ENCODE measurements around the gene RASA2. TPM values are rescaled to one million over a fixed set of nuclear protein-coding genes. Genes with fewer than 3 reads are reported as not detected.

The RASA2 gene
- polyA plus RNA-seq, 1 donor (not counting 4 experiments of a cell fraction or from before 2014, with no cell fraction given): 10.3 TPM

GRCh38 chr3:141499284-141499683, 12.5 kb downstream of the RASA2 start:
- no peaks in the 10 kb centered on the region for H4K20me1 ChIP-seq (ENCODE audit: control insufficient read depth, extremely low read depth, insufficient read depth, low read length)
- H3K27ac ChIP-seq (ENCODE audit: control insufficient read depth, insufficient read depth, low read length): peak overlapping the region; percentile 39
- no peaks in the 10 kb centered on the region for H3K27me3 ChIP-seq (ENCODE audit: control insufficient read depth, extremely low read depth, insufficient read depth, low read length)
- H3K4me1 ChIP-seq (ENCODE audit: control insufficient read depth, extremely low read depth, insufficient read depth, low read length): no peaks in the 10 kb centered on the region
- H3K79me2 ChIP-seq (ENCODE audit: control insufficient read depth, insufficient read depth, low read length): peaks cover 84% of the 10 kb centered on the region
- peak overlapping the region; percentile 58 for H3K4me2 ChIP-seq (ENCODE audit: control insufficient read depth, extremely low read depth, insufficient read depth, low read depth, low read length)
- no peaks in the 10 kb centered on the region for H3K36me3 ChIP-seq (ENCODE audit: control insufficient read depth in 2 of 2, extremely low read depth in 1 of 2, insufficient read depth in 2 of 2, low read length in 2 of 2)
- H3K9ac ChIP-seq (ENCODE audit: control insufficient read depth, extremely low read depth, insufficient read depth, low read length): no peak overlapping the region
- FAIRE-seq (no peak), DNase-seq (ENCODE audit: low read depth, low spot score) (no peak)
- no peaks in the 10 kb centered on the region for H3K9me1 ChIP-seq (ENCODE audit: control insufficient read depth, extremely low read depth, insufficient read depth, low read length)
- no peaks in the 10 kb centered on the region for H3K9me3 ChIP-seq (ENCODE audit: control insufficient read depth, low read depth, low read length)
- H3K4me3 ChIP-seq (ENCODE audit: control insufficient read depth in 2 of 3, extremely low read depth in 1 of 3, insufficient read depth in 2 of 3, low read depth in 1 of 3, low read length in 3 of 3): no peak overlapping the region
- no peak overlapping the region for H2AFZ ChIP-seq (ENCODE audit: control insufficient read depth, low read length)
- TF ChIP-seq CTCF (optimal IDR thresholded peaks at IDR 0.05 in 1 of 3, IDR thresholded peaks at IDR 0.05 in 1 of 3, conservative IDR thresholded peaks at IDR 0.05 in 1 of 3; ENCODE audit: extremely low read depth in 1 of 3, insufficient read depth in 2 of 3, low read length in 3 of 3): no peak
- TF ChIP-seq EZH2 (IDR thresholded peaks at IDR 0.05; ENCODE audit: low read length): no peak
- dilution Hi-C loops (cut with MboI; ENCODE audit: extremely low pct_ligation_motif_present, low sequenced_read_pairs): no loop called here

- FAIRE-seq (no peak), DNase-seq (ENCODE audit: low read depth, low spot score) (no peak)
- Histone ChIP-seq H3K4me1 (ENCODE audit: control insufficient read depth, extremely low read depth, insufficient read depth, low read length) (no peaks in the 10 kb centered on the region), H3K9me1 (ENCODE audit: control insufficient read depth, extremely low read depth, insufficient read depth, low read length) (no peaks in the 10 kb centered on the region), H3K27me3 (ENCODE audit: control insufficient read depth, extremely low read depth, insufficient read depth, low read length) (no peaks in the 10 kb centered on the region), H2AFZ (ENCODE audit: control insufficient read depth, low read length) (no peak overlapping the region), H3K9me3 (ENCODE audit: control insufficient read depth, low read depth, low read length) (no peaks in the 10 kb centered on the region), H3K27ac (ENCODE audit: control insufficient read depth, insufficient read depth, low read length) (no peak overlapping the region), H3K4me2 (ENCODE audit: control insufficient read depth, extremely low read depth, insufficient read depth, low read depth, low read length) (no peak overlapping the region), H3K36me3 (ENCODE audit: control insufficient read depth in 2 of 2, extremely low read depth in 1 of 2, insufficient read depth in 2 of 2, low read length in 2 of 2) (no peaks in the 10 kb centered on the region), H4K20me1 (ENCODE audit: control insufficient read depth, extremely low read depth, insufficient read depth, low read length) (no peaks in the 10 kb centered on the region), H3K4me3 (ENCODE audit: control insufficient read depth in 2 of 3, extremely low read depth in 1 of 3, insufficient read depth in 2 of 3, low read depth in 1 of 3, low read length in 3 of 3) (no peak overlapping the region), H3K9ac (ENCODE audit: control insufficient read depth, extremely low read depth, insufficient read depth, low read length) (no peak overlapping the region), H3K79me2 (ENCODE audit: control insufficient read depth, insufficient read depth, low read length) (peaks cover 85% of the 10 kb centered on the region)
- TF ChIP-seq CTCF (optimal IDR thresholded peaks at IDR 0.05 in 1 of 3, IDR thresholded peaks at IDR 0.05 in 1 of 3, conservative IDR thresholded peaks at IDR 0.05 in 1 of 3; ENCODE audit: extremely low read depth in 1 of 3, insufficient read depth in 2 of 3, low read length in 3 of 3) (no peak), EZH2 (IDR thresholded peaks at IDR 0.05; ENCODE audit: low read length) (no peak)
- dilution Hi-C loops (cut with MboI; ENCODE audit: extremely low pct_ligation_motif_present, low sequenced_read_pairs): no loop called here
These were observed 13.1 kb downstream of the RASA2 start for GRCh38 chr3:141499965-141500364.
